GM12892 (cell line): Measurements from ENCODE around the gene ADORA2B.

Experiments used
- POLR2A ChIP-seq: IDR thresholded peaks from 2 replicates; pipeline ENCODE4 v1.6.1; 2011; ENCODE audit warnings: low read depth, low read length, control low read depth
- TAF1 ChIP-seq: IDR thresholded peaks from 2 replicates; pipeline ENCODE4 v1.6.1; 2011; ENCODE audit warnings: low read depth, mild to moderate bottlenecking, control low read depth, low read length, borderline replicate concordance

DNA sequence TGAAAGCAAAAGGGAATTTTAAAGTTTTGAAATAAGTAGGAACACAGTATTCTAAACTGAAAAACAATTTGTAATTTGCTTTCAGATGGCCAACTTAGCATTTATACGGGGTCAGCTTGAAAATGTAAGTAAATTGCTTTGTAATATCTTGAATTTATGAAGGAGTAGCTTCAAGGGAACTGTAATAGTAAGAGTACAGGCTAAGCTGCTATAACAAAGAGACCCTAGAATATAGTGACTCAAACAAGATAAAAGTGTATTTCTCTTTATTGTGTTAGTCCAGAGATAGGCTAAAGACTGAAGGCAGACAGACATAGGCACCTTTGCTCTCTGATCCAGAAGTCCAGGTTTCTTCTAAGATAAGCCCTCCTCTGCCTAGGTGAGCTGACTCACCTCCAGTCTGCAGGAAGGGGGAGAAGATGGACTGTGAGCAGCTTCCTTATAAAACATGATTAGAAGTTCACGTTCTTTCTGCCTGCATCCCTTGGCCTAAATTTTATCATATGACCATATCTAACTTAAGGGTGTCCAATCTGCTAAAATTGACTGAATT is 57.9 kb downstream of the ADORA2B start:
- TF ChIP-seq POLR2A (no peak), TAF1 (no peak)
